Adrenal gland (tissue), 12 donors: Measurements from ENCODE around the gene VSIG10L2. TPM values are rescaled to one million over a fixed set of nuclear protein-coding genes. Genes with fewer than 3 reads are reported as not detected.

ENCODE experiments used
- DNase-seq, 7 donors: peaks; one replicate each; pipeline ENCODE4 v3.0.0-alpha.2; 2019 to 2020
- H3K27ac ChIP-seq, 5 donors: fragments of 200-600 bp; sonication (generic) in 4 of 5; 1 replicate in 3 of 5; 2 replicates in 2 of 5; pipeline versions ENCODE4 v1.5.1 to v1.8.0; 2016 to 2020; ENCODE audit warnings: mild to moderate bottlenecking in 1 of 5
- H3K27me3 ChIP-seq: fragments of 200-600 bp; 2 replicates; pipeline ENCODE4 v1.8.0; 2021
- H3K36me3 ChIP-seq, 2 donors: fragments of 200-600 bp; replicated peaks in 1 of 2; 1 replicate in 1 of 2; 2 replicates in 1 of 2; pipeline versions ENCODE4 v1.5.1 to v1.8.0; 2018 to 2022
- H3K4me1 ChIP-seq, 2 donors: fragments of 200-600 bp; replicated peaks in 1 of 2; 1 replicate in 1 of 2; 2 replicates in 1 of 2; pipeline versions ENCODE4 v1.5.1 to v1.8.0; 2018 to 2021
- H3K4me3 ChIP-seq, 4 donors: fragments of 200-600 bp; sonication (generic) in 3 of 4; one replicate each; pipeline ENCODE4 v1.5.1; 2016 to 2018
- H3K9me3 ChIP-seq, 3 donors: fragments of 200-600 bp; sonication (generic) in 1 of 3; replicated peaks in 1 of 3; 1 replicate in 2 of 3; 2 replicates in 1 of 3; pipeline versions ENCODE4 v1.5.1 to v1.8.0; 2016 to 2021
- CTCF ChIP-seq, 6 experiments: fragments of 450-650 bp in 4 of 6; fragments of 200-600 bp in 2 of 6; sonication (generic) in 1 of 6; IDR thresholded peaks; 1 replicate in 5 of 6; 2 replicates in 1 of 6; pipeline versions ENCODE4 v1.5.1 to v1.8.0; 2016 to 2021; ENCODE audit warnings: antibody characterized with exemption in 6 of 6, mild to moderate bottlenecking in 2 of 6, moderate library complexity in 1 of 6
- POLR2A ChIP-seq, 2 donors: fragments of 450-650 bp; IDR thresholded peaks; one replicate each; pipeline ENCODE4 v1.6.1; 2017; ENCODE audit warnings: antibody characterized with exemption in 2 of 2, mild to moderate bottlenecking in 2 of 2, moderate library complexity in 1 of 2
- WGBS, 4 donors: extraction: QIAGEN DNeasy Blood & Tissue Kit in 2 of 4; methylation state at CpG; one replicate each; pipeline versions ENCODE4 v1.1.5 to v1.1.7; 2013 to 2017; 5-methylcytosine and 5-hydroxymethylcytosine counted together
- intact Hi-C, 2 donors: fragments of 100-400 bp; cut with DNase I; formaldehyde crosslinking; loops; one replicate each; pipeline versions ENCODE4 v1.14.1 to v1.15.0; 2022 to 2023
- polyA plus RNA-seq, 3 donors: library from polyadenylated mRNA; stranded (reverse); fragments of 200-250 nt in 2 of 3; fragments of 350-450 nt in 1 of 3; fragmentation: Illumina TruSeq in 1 of 3; extraction: RNeasy Lipid Tissue Mini Kit (QIAGEN cat#74804) in 1 of 3; gene quantifications; one replicate each; pipeline ENCODE4 v1.2.3, GENCODE V29; 2013 to 2014
- total RNA-seq, 9 donors: library from RNA; depleted of rRNA in 4 of 9; stranded (reverse); fragments of >200 nt in 4 of 9; fragments of 120-200 nt in 1 of 9; fragmentation: NEBNext Ultra II Directional in 1 of 9; extraction: Animal tissue kit (Norgen Biotek cat#: 25700) in 1 of 9; gene quantifications; one replicate each; pipeline versions ENCODE4 v1.1.0 to v1.2.4, GENCODE V29; 2013 to 2023
- donor health status: healthy with polysubstance abuse.
- donor health status: Bipolar disorder and iron deficiency.
- donor health status: DM: yes; HTN: yes; CAD: no.
- donor health status: DM: no; HTN: no; CAD: no.
- donor health status: DM: no; HTN: no; CAD: no.
- donor health status: DM: yes; HTN: yes; CAD: no.

The VSIG10L2 gene
- total and polyA plus RNA-seq, 12 donors: 0.08 to 0.44 TPM; not detected in 10

- TF ChIP-seq CTCF (IDR thresholded peaks at IDR 0.05): no peak
- no peak for TF ChIP-seq POLR2A (IDR thresholded peaks at IDR 0.05)
- Histone ChIP-seq H3K4me3 (no peak overlapping the region), H3K27ac (no peak overlapping the region), H3K36me3 (no peaks in the 10 kb centered on the region), H3K9me3 (no peaks in the 10 kb centered on the region), H3K4me1 (peaks cover 0 to 3% of the 10 kb centered on the region in 2 donors), H3K27me3 (no peaks in the 10 kb centered on the region)
- WGBS, 4 donors: 76 to 96% (median 94%) methylated on average over 4 to 11 of the region's 11 CpGs
- intact Hi-C loops: no loop called here
- DNase-seq: no peak
These were observed 4.3 kb downstream of the VSIG10L2 start for GRCh38 chr11:125950178-125950490.

GRCh38 chr11:125950696-125951651 lies 5.1 kb downstream of the VSIG10L2 start:
- 64 to 83% (median 71%) methylated on average over 7 to 15 of the region's 15 CpGs for WGBS, 4 donors
- Histone ChIP-seq H3K9me3 (no peaks in the 10 kb centered on the region), H3K4me1 (peaks cover 0 to 3% of the 10 kb centered on the region in 2 donors), H3K27me3 (no peaks in the 10 kb centered on the region), H3K36me3 (no peaks in the 10 kb centered on the region), H3K4me3 (no peak overlapping the region), H3K27ac (peak overlapping the region in 2 of 5 donors; percentile 38 to 81)
- intact Hi-C loops: no loop called here
- DNase-seq: peak in 5 of 7 donors; percentile 24 to 85 (median 45)
- TF ChIP-seq POLR2A (IDR thresholded peaks at IDR 0.05) (no peak), CTCF (IDR thresholded peaks at IDR 0.05) (no peak)

- intact Hi-C loops: no loop called here
- no peak overlapping the region for H3K4me3 ChIP-seq
- no peaks in the 10 kb centered on the region for H3K36me3 ChIP-seq
- no peaks in the 10 kb centered on the region for H3K27me3 ChIP-seq
- peak overlapping the region in 1 of 5 donors; percentile 81 for H3K27ac ChIP-seq
- TF ChIP-seq CTCF (IDR thresholded peaks at IDR 0.05) (no peak), POLR2A (IDR thresholded peaks at IDR 0.05) (no peak)
- DNase-seq: no peak
- 66 to 78% (median 70%) methylated on average over 5 to 11 of the region's 11 CpGs for WGBS, 4 donors
- H3K4me1 ChIP-seq: peaks cover 0 to 3% of the 10 kb centered on the region in 2 donors
- H3K9me3 ChIP-seq: no peaks in the 10 kb centered on the region
These were observed 5.9 kb downstream of the VSIG10L2 start for GRCh38 chr11:125951731-125952130.

DNA sequence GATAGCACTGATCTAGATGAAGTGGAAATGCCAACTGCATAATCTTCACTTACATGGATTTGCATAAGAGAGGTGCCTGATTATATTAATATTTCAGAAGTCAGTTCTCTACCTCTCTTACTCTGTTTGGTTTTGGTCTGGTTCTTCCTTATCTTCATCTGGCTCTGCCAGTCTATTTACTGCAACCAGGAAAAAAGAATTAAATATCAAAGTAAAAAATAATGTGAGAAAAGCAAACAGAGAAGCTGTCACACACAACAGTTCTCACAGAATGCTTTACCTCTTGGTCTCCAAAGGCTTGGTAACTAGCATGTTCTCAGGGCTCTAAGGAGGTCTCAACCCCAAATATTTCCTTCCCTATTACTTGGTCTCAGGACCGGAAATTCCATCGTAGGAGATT lies 6.7 kb downstream of the VSIG10L2 start:
- peak overlapping the region in 1 of 5 donors; percentile 55 for H3K27ac ChIP-seq

More for the DNA sequence above, 6.7 kb downstream of the VSIG10L2 start:
- no peak for DNase-seq
- Histone ChIP-seq H3K4me1 (peaks cover 0 to 3% of the 10 kb centered on the region in 2 donors), H3K27me3 (no peaks in the 10 kb centered on the region), H3K36me3 (no peaks in the 10 kb centered on the region), H3K9me3 (no peaks in the 10 kb centered on the region), H3K4me3 (no peak overlapping the region)
- intact Hi-C loops: no loop called here
- WGBS, 4 donors: 58 to 78% (median 65%) methylated on average over 2 of the region's 2 CpGs
- TF ChIP-seq CTCF (IDR thresholded peaks at IDR 0.05) (no peak), POLR2A (IDR thresholded peaks at IDR 0.05) (no peak)
